Measurements from ENCODE around the gene MCM3.

Gene MCM3

GRCh38 chr6:52284460-52285176, at the start of gene MCM3:
MCM3 (minus strand) TSS chr6:52284742; CDS start chr6:52284674, 68 bp downstream.
- Histone ChIP-seq H3K4me1 (peaks cover 35 to 53% (median 45%) of the 10 kb centered on the region in 10 experiments), H3K36me3 (peaks cover 30 to 38% (median 36%) of the 10 kb centered on the region in 11 experiments), H3K4me3 (peak within 1 kb of the TSS; percentile 73 to 97 (median 88)), H3K9me3 (replicated peaks in 1 of 11) (no peaks in the 10 kb centered on the region), H4K20me1 (peaks cover 0 to 46% (median 39%) of the 10 kb centered on the region in 11 experiments; a peak in 16 of 22 replicates), H3K27ac (peak within 1 kb of the TSS in 10 of 11 experiments; percentile 69 to 95 (median 90); a peak in 21 of 22 replicates), H3K27me3 (no peaks in the 10 kb centered on the region), H3K4me2 (peak within 1 kb of the TSS; percentile 68 to 96 (median 88)), H3K9ac (peak within 1 kb of the TSS; percentile 80 to 95 (median 91))
- no peak for TF ChIP-seq Cebpa-rat (IDR thresholded peaks at IDR 0.05)

GRCh38 chr6:52333840-52334200, 49.3 kb upstream of the MCM3 start:
- Histone ChIP-seq H3K4me1 (peaks cover 0 to 12% (median 1%) of the 10 kb centered on the region in 10 experiments; a peak in 5 of 20 replicates), H3K27me3 (no peaks in the 10 kb centered on the region), H3K9me3 (replicated peaks in 1 of 11) (no peaks in the 10 kb centered on the region), H3K4me2 (no peak overlapping the region), H3K9ac (no peak overlapping the region), H3K27ac (no peak overlapping the region), H3K36me3 (no peaks in the 10 kb centered on the region), H3K4me3 (no peak overlapping the region), H4K20me1 (no peaks in the 10 kb centered on the region)
- TF ChIP-seq Cebpa-rat (IDR thresholded peaks at IDR 0.05), result no peak

DNA sequence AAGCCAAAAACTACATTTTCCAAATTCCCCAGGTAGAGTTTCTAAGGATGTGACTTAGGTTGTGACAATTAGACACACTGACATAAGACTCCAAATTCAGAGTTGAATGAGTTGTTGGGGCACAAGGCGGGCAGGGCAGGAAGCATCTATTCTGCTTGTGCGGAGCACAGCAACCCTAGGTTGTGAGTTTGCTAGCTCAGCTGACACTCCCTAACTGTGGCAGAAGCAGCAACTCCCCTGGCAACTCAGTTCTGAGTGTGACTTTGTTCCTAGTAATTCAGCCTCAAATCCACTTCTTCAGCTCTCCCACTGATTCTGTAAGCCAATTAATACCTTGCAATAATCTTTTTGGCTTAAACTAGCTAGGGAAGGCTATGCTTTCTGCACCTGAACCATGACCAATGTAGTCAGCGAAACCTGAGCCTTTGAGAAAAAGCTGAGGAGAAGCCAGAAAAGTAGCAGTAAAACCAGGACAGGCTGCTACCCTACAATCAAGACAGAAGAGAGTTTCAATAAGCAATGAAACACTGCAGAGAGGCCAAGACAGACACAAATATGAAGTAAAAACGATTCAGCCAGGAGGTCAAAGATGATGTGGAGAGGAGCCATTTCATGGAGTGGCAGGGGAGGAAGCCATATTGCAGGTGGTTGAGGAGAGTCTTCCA, 47.4 kb upstream of the MCM3 start:
- no peak overlapping the region for H3K4me2 ChIP-seq
- no peak overlapping the region for H3K27ac ChIP-seq
- H3K4me3 ChIP-seq, result no peak overlapping the region
- H4K20me1 ChIP-seq, result no peaks in the 10 kb centered on the region
- H3K9ac ChIP-seq, result no peak overlapping the region
- no peaks in the 10 kb centered on the region for H3K36me3 ChIP-seq
- H3K9me3 ChIP-seq (replicated peaks in 1 of 11), result no peaks in the 10 kb centered on the region
- peaks cover 0 to 10% (median 1%) of the 10 kb centered on the region in 10 experiments; a peak in 6 of 20 replicates for H3K4me1 ChIP-seq
- no peaks in the 10 kb centered on the region for H3K27me3 ChIP-seq
- TF ChIP-seq Cebpa-rat (IDR thresholded peaks at IDR 0.05), result no peak

- no peak for TF ChIP-seq Cebpa-rat (IDR thresholded peaks at IDR 0.05)
- no peak overlapping the region for H3K4me2 ChIP-seq
- no peaks in the 10 kb centered on the region for H3K36me3 ChIP-seq
- no peaks in the 10 kb centered on the region for H3K9me3 ChIP-seq (replicated peaks in 1 of 11)
- peaks cover 0 to 21% (median 6%) of the 10 kb centered on the region in 10 experiments; a peak in 10 of 20 replicates for H3K4me1 ChIP-seq
- H3K4me3 ChIP-seq, result no peak overlapping the region
- H3K27ac ChIP-seq, result no peak overlapping the region
- H3K9ac ChIP-seq, result no peak overlapping the region
- H4K20me1 ChIP-seq, result no peaks in the 10 kb centered on the region
- H3K27me3 ChIP-seq, result no peaks in the 10 kb centered on the region
Measured at GRCh38 chr6:52330470-52330869, 45.9 kb upstream of the MCM3 start.

GRCh38 chr6:52328729-52329128, 44.2 kb upstream of the MCM3 start:
- Histone ChIP-seq H3K4me2 (no peak overlapping the region; a peak in 1 of 22 replicates), H3K9me3 (replicated peaks in 1 of 11) (no peaks in the 10 kb centered on the region), H3K27me3 (no peaks in the 10 kb centered on the region), H3K27ac (no peak overlapping the region), H3K9ac (no peak overlapping the region), H3K4me1 (peaks cover 0 to 21% (median 4%) of the 10 kb centered on the region in 10 experiments; a peak in 10 of 20 replicates), H3K36me3 (no peaks in the 10 kb centered on the region), H3K4me3 (no peak overlapping the region), H4K20me1 (no peaks in the 10 kb centered on the region)
- TF ChIP-seq Cebpa-rat (IDR thresholded peaks at IDR 0.05), result no peak

DNA sequence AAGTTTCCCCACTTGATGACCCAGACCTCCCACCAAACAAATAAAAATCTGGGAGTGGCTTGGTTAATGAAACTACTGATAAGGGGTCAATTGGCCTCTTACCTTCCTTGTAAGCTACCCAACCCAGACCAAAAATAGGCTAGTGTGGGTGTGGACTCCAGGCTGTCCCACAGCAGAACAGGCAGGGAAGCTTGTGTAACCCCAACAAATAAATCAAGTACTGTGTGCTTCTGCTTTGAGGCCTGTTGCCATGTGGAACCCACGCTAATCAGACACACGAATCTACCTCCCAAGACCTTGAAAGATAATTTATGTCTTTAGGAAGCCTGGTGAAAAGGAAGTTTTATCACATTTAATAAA, 43.7 kb upstream of the MCM3 start:
- Histone ChIP-seq H3K4me1 (peaks cover 0 to 21% (median 4%) of the 10 kb centered on the region in 10 experiments; a peak in 10 of 20 replicates), H3K27me3 (no peaks in the 10 kb centered on the region), H3K9ac (no peak overlapping the region), H4K20me1 (no peaks in the 10 kb centered on the region), H3K9me3 (replicated peaks in 1 of 11) (no peaks in the 10 kb centered on the region), H3K36me3 (no peaks in the 10 kb centered on the region), H3K27ac (no peak overlapping the region), H3K4me3 (no peak overlapping the region), H3K4me2 (no peak overlapping the region)
- TF ChIP-seq Cebpa-rat (IDR thresholded peaks at IDR 0.05), result no peak

- peak overlapping the region in 7 of 11 experiments; percentile 4 to 34 (median 22); a peak in 10 of 22 replicates for H3K4me2 ChIP-seq
- H3K9me3 ChIP-seq (replicated peaks in 1 of 11), result no peaks in the 10 kb centered on the region
- H3K27ac ChIP-seq, result no peak overlapping the region
- no peaks in the 10 kb centered on the region for H3K36me3 ChIP-seq
- peaks cover 11 to 35% (median 18%) of the 10 kb centered on the region in 10 experiments for H3K4me1 ChIP-seq
- no peaks in the 10 kb centered on the region for H3K27me3 ChIP-seq
- H4K20me1 ChIP-seq, result no peaks in the 10 kb centered on the region
- TF ChIP-seq Cebpa-rat (IDR thresholded peaks at IDR 0.05), result no peak
- no peak overlapping the region for H3K9ac ChIP-seq
- no peak overlapping the region for H3K4me3 ChIP-seq
Measured at GRCh38 chr6:52326540-52327364, 42.2 kb upstream of the MCM3 start.

DNA sequence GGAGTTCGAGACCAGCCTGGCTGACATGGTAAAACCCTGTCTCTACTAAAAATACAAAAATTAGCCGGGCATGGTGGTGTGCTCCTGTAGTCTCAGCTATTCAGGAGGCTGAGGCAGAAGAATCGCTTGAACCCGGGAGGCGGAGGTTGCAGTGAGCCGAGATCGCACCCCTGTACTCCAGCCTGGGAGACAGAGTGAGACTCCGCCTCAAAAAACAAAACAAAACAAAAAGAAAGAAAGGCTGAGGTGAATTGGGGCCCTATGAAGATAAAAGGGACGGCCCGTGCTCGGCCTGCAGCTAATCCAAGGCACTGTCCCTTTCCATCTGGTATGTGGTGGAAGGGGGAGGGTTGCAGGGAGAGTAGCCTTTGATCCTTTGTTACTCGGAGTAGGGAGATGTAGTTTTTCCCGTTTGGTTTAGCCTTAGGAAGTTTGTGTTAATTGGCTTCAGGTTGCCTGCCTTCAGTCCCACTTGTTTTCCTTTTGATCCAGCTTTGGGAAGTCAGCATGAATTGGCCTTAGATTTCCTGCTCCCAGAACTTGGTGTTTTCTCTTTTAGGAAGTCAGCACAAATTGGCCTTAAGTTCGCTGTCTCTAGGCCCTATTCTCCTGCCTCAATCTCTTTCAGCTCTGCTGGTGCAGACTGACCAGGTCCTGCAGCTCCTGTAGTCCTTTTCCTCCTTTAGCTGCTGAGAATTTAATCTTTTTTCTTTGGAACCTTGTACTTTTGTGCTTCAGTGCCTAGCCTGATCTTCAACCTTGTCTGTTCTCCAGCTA, 41.3 kb upstream of the MCM3 start:
- Histone ChIP-seq H3K4me3 (no peak overlapping the region), H3K9me3 (replicated peaks in 1 of 11) (no peaks in the 10 kb centered on the region), H3K9ac (no peak overlapping the region), H3K27ac (no peak overlapping the region), H4K20me1 (no peaks in the 10 kb centered on the region), H3K27me3 (no peaks in the 10 kb centered on the region), H3K4me2 (peak overlapping the region in 6 of 11 experiments; percentile 4 to 34 (median 26); a peak in 8 of 22 replicates), H3K4me1 (peaks cover 18 to 44% (median 26%) of the 10 kb centered on the region in 10 experiments), H3K36me3 (no peaks in the 10 kb centered on the region)
- TF ChIP-seq Cebpa-rat (IDR thresholded peaks at IDR 0.05), result no peak
